Coronary artery (tissue), 2 donors: ENCODE measurements around the gene SPCS1.

Experiments
- DNase-seq: peaks from one replicate; pipeline ENCODE4 v3.0.0-alpha.2; 2017; ENCODE audit warnings: low spot score
- H3K27ac ChIP-seq, 2 donors: fragments of 200-600 bp; sonication (generic); one replicate each; pipeline ENCODE4 v1.5.1; 2016 to 2019
- H3K4me3 ChIP-seq: fragments of 200-600 bp; sonication (generic); 2 replicates; pipeline ENCODE4 v1.5.1; 2016; ENCODE audit warnings: mild to moderate bottlenecking, moderate library complexity
- TF ChIP-seq, protein P1 (sequence below): fragments of 200-600 bp; sonication (generic); IDR thresholded peaks from one replicate; pipeline ENCODE4 v1.5.1; 2019; ENCODE audit warnings: antibody characterized with exemption

SPCS1 gene

GRCh38 chr3:52685285-52685708 is 20.6 kb upstream of the SPCS1 start:
- H3K27ac ChIP-seq, result peak overlapping the region; percentile 89 to 100
- H3K4me3 ChIP-seq, result peak overlapping the region; percentile 98
- TF ChIP-seq, protein P1, sequence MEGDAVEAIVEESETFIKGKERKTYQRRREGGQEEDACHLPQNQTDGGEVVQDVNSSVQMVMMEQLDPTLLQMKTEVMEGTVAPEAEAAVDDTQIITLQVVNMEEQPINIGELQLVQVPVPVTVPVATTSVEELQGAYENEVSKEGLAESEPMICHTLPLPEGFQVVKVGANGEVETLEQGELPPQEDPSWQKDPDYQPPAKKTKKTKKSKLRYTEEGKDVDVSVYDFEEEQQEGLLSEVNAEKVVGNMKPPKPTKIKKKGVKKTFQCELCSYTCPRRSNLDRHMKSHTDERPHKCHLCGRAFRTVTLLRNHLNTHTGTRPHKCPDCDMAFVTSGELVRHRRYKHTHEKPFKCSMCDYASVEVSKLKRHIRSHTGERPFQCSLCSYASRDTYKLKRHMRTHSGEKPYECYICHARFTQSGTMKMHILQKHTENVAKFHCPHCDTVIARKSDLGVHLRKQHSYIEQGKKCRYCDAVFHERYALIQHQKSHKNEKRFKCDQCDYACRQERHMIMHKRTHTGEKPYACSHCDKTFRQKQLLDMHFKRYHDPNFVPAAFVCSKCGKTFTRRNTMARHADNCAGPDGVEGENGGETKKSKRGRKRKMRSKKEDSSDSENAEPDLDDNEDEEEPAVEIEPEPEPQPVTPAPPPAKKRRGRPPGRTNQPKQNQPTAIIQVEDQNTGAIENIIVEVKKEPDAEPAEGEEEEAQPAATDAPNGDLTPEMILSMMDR, result no peak
- peak; percentile 85 for DNase-seq

- Histone ChIP-seq H3K27ac (peak within 1 kb of the TSS; percentile 89 to 100), H3K4me3 (peak within 1 kb of the TSS; percentile 98)
- TF ChIP-seq, protein P1, result no peak
- peak; percentile 95 for DNase-seq
These were observed 19.9 kb upstream of the SPCS1 start, which contains the start of the genes GNL3 and PBRM1 for GRCh38 chr3:52685709-52686691. Gene GNL3 (plus strand): TSS chr3:52686032. CDS start chr3:52686093, 61 bp downstream. Gene PBRM1 (minus strand): TSS chr3:52685913.

- H3K27ac ChIP-seq, result no peak overlapping the region
These were observed 17.6 kb upstream of the SPCS1 start for GRCh38 chr3:52688266-52688665.

DNA sequence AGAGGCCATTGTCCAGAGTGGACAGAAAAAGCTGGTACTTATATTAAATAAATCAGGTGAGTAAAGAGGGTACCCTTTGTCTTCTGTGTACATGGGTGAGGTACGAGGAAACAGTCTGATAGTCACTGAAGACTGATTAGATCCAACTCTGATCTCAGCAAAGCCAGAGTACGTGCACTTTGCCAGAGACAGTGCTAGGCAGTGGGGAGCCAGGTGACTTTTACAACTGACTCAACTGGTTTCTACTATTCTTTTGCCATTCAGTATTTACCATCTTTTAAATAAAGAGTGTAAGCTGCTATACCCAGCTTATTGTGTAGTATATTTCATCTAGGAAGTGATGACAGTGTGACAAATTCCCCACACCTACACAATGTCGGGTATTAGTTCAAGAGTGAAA is 16.8 kb upstream of the SPCS1 start:
- Histone ChIP-seq H3K4me3 (no peak overlapping the region), H3K27ac (no peak overlapping the region)
- TF ChIP-seq, protein P1, result no peak

More at GRCh38 chr3:52688266-52688665, 17.6 kb upstream of the SPCS1 start:
- TF ChIP-seq, protein P1, result no peak
- DNase-seq, result no peak
- no peak overlapping the region for H3K4me3 ChIP-seq

DNA sequence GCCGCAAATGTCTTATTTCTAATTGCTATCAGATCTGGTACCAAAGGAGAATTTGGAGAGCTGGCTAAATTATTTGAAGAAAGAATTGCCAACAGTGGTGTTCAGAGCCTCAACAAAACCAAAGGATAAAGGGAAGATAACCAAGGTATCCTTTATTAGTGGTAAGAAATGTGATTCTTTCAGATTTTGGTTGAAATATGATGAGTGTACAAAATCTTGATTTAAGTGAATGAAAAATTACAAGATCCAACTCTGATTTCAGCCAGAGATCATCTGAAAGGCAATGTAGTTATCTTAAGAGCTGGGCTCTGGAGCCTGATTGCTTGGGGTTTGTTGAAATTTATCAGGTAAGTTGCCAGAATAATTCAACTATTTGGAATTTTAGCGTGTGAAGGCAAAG is 15.3 kb upstream of the SPCS1 start:
- Histone ChIP-seq H3K4me3 (no peak overlapping the region), H3K27ac (no peak overlapping the region)
- DNase-seq, result no peak
- TF ChIP-seq, protein P1, result no peak

More for the DNA sequence above, 16.8 kb upstream of the SPCS1 start:
- DNase-seq, result no peak

GRCh38 chr3:52693071-52693470 is 12.8 kb upstream of the SPCS1 start:
- TF ChIP-seq, protein P1, result no peak
- Histone ChIP-seq H3K27ac (no peak overlapping the region), H3K4me3 (no peak overlapping the region)
- no peak for DNase-seq
